ENCODE data around the gene RGS12. TPM values are rescaled to one million over a fixed set of nuclear protein-coding genes. Genes with fewer than 3 reads are reported as not detected.

RGS12 gene
- total RNA-seq, 2 experiments from 2014 or later, result 5.2 to 6.4 TPM

- no peaks in the 10 kb centered on the region for H3K4me1 ChIP-seq (ENCODE audit: insufficient read depth, low read length, poor library complexity, severe bottlenecking)
- no peaks in the 10 kb centered on the region for H3K79me2 ChIP-seq (ENCODE audit: insufficient read depth, low read depth, low read length)
- CTCF ChIA-PET (ENCODE audit: unreplicated experiment), result no interaction called here
- no peak overlapping the region for H2AFZ ChIP-seq (ENCODE audit: low read length)
- TF ChIP-seq CTCF (conservative IDR thresholded peaks at IDR 0.05; ENCODE audit: low read length), result no peak
- no peak for TF ChIP-seq EZH2phosphoT487 (IDR thresholded peaks at IDR 0.05; ENCODE audit: borderline replicate concordance, low read depth, low read length)
- intact Hi-C loops (cut with micrococcal nuclease; ENCODE audit: unreplicated experiment), result no loop called here
- H3K36me3 ChIP-seq (ENCODE audit: insufficient read depth, low read length), result no peaks in the 10 kb centered on the region
- POLR2A ChIA-PET, result no interaction called here
- H3K9me2 ChIP-seq (ENCODE audit: insufficient read depth, low read length), result no peaks in the 10 kb centered on the region
- H3K4me3 ChIP-seq (ENCODE audit: low read depth, low read length, poor library complexity, severe bottlenecking), result no peak overlapping the region
- DNase-seq (ENCODE audit: low spot score), result no peak
- no peaks in the 10 kb centered on the region for H4K20me1 ChIP-seq (ENCODE audit: insufficient read depth, low read length)
- no peak overlapping the region for H3K4me2 ChIP-seq (ENCODE audit: low read length)
- BruUV-seq (replicated peaks), result no TSS peak
- H3K9me3 ChIP-seq (ENCODE audit: low read length), result no peaks in the 10 kb centered on the region
- H3K27ac ChIP-seq (ENCODE audit: low read depth, low read length, poor library complexity, severe bottlenecking), result no peak overlapping the region
Measured at GRCh38 chr4:3250438-3250955, 42.3 kb upstream of the RGS12 start.

- H3K9me2 ChIP-seq (ENCODE audit: insufficient read depth, low read length), result no peaks in the 10 kb centered on the region
- H2AFZ ChIP-seq (ENCODE audit: low read length), result no peak overlapping the region
- H3K9me3 ChIP-seq (ENCODE audit: low read length), result no peaks in the 10 kb centered on the region
- no peak overlapping the region for H3K4me2 ChIP-seq (ENCODE audit: low read length)
- no peaks in the 10 kb centered on the region for H3K4me1 ChIP-seq (ENCODE audit: insufficient read depth, low read length, poor library complexity, severe bottlenecking)
- H3K27ac ChIP-seq (ENCODE audit: low read depth, low read length, poor library complexity, severe bottlenecking), result no peak overlapping the region
- H3K36me3 ChIP-seq (ENCODE audit: insufficient read depth, low read length), result no peaks in the 10 kb centered on the region
- intact Hi-C loops (cut with micrococcal nuclease; ENCODE audit: unreplicated experiment), result no loop called here
- TF ChIP-seq EZH2phosphoT487 (IDR thresholded peaks at IDR 0.05; ENCODE audit: borderline replicate concordance, low read depth, low read length) (no peak), CTCF (conservative IDR thresholded peaks at IDR 0.05; ENCODE audit: low read length) (no peak)
- no peaks in the 10 kb centered on the region for H4K20me1 ChIP-seq (ENCODE audit: insufficient read depth, low read length)
- no TSS peak for BruUV-seq (replicated peaks)
- no peak for DNase-seq (ENCODE audit: low spot score)
- ChIA-PET CTCF (ENCODE audit: unreplicated experiment) (no interaction called here), POLR2A (no interaction called here)
- no peak overlapping the region for H3K4me3 ChIP-seq (ENCODE audit: low read depth, low read length, poor library complexity, severe bottlenecking)
- no peaks in the 10 kb centered on the region for H3K79me2 ChIP-seq (ENCODE audit: insufficient read depth, low read depth, low read length)
Measured at GRCh38 chr4:3250956-3251690, 41.7 kb upstream of the RGS12 start.
